OCI-LY3 (cell line): Measurements from ENCODE around the gene PDE7B.
A peak's percentile ranks its signal among the peaks of the same experiment; 100 is the strongest.

Source experiments
- H2AFZ ChIP-seq: fragments of 200-600, 300-600 bp; shearing (Covaris generic); 2 replicates; pipeline ENCODE4 v1.6.0; 2014; ENCODE audit warnings: antibody characterized with exemption, low read depth, low read length
- H3K27ac ChIP-seq: fragments of 200-600, 300-600 bp; sonication (generic); 2 replicates; pipeline ENCODE4 v1.5.1; 2014; ENCODE audit warnings: mild to moderate bottlenecking, low read length, moderate library complexity, mixed read lengths
- H3K27me3 ChIP-seq: fragments of 200-600, 300-600 bp; sonication (generic); 2 replicates; pipeline ENCODE4 v1.6.1; 2014; ENCODE audit warnings: low read depth, low read length, mixed read lengths
- H3K36me3 ChIP-seq: fragments of 200-600, 300-600 bp; sonication (generic); replicated peaks from 2 replicates; pipeline ENCODE3; 2014; ENCODE audit warnings: low read depth, low read length, mixed read lengths
- H3K4me1 ChIP-seq: fragments of 300-600, 200-600 bp; sonication (generic); 2 replicates; pipeline ENCODE4 v1.6.1; 2014; ENCODE audit warnings: low read length, mixed read lengths
- H3K4me2 ChIP-seq: fragments of 200-600, 300-600 bp; sonication (generic); 2 replicates; pipeline ENCODE4 v1.6.1; 2014; ENCODE audit warnings: low read length, mixed read lengths
- H3K4me3 ChIP-seq: fragments of 300-600, 200-600 bp; sonication (generic); 2 replicates; pipeline ENCODE4 v1.5.1; 2014; ENCODE audit warnings: antibody characterized with exemption, mild to moderate bottlenecking, low read length, moderate library complexity
- H3K79me2 ChIP-seq: fragments of 300-600, 200-600 bp; shearing (Covaris generic); 2 replicates; pipeline ENCODE4 v1.6.1; 2014; ENCODE audit warnings: mild to moderate bottlenecking, low read length, mixed read lengths
- H3K9ac ChIP-seq: fragments of 300-600, 200-600 bp; shearing (Covaris generic); 2 replicates; pipeline ENCODE4 v1.6.0; 2014; ENCODE audit warnings: mild to moderate bottlenecking, low read length, moderate library complexity
- H3K9me3 ChIP-seq: fragments of 200-600, 300-600 bp; shearing (Covaris generic); 2 replicates; pipeline ENCODE4 v1.6.1; 2014; ENCODE audit warnings: low read length, mixed read lengths; ENCODE audit not compliant: insufficient read depth
- H4K20me1 ChIP-seq: fragments of 200-600, 300-600 bp; sonication (generic); 2 replicates; pipeline ENCODE4 v1.6.1; 2016; ENCODE audit warnings: low read length, mixed read lengths; ENCODE audit not compliant: insufficient read depth
- EZH2phosphoT487 ChIP-seq: fragments of 200-600 bp; shearing (Covaris generic); IDR thresholded peaks from 2 replicates; pipeline ENCODE4 v1.6.1; 2018; ENCODE audit warnings: antibody characterized with exemption, mixed run types, low read depth
- TF ChIP-seq, protein P1 (sequence below): fragments of 200-600, 300-600 bp; sonication (generic); IDR thresholded peaks from 2 replicates; pipeline ENCODE4 v1.5.1; 2014; ENCODE audit warnings: antibody characterized with exemption, low read length, low read depth

The PDE7B gene

DNA sequence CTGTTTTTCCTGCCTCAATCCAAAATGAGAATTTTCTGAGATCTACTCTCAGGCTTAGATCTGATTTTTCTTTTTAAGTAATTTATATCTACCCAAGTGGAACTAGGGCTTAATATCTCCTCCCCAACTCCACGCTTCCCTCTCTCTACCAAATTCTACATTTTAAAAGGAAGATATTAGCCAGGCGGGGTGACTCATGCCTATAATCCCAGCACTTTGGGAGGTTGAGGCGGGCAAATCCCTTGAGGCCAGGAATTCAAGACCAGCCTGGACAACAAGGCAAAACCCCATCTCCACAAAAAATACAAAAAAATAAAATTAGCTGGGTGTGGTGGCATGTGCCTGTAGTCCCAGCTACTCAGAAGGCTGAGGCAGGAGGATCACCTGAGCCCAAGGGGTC lies 337.6 kb downstream of the PDE7B start:
- Histone ChIP-seq H3K9me3 (no peaks in the 10 kb centered on the region), H3K4me1 (peaks cover 11% of the 10 kb centered on the region), H2AFZ (no peak overlapping the region), H3K36me3 (no peaks in the 10 kb centered on the region), H3K9ac (no peak overlapping the region), H3K27ac (no peak overlapping the region), H3K4me3 (no peak overlapping the region), H3K4me2 (no peak overlapping the region), H3K27me3 (no peaks in the 10 kb centered on the region), H3K79me2 (no peaks in the 10 kb centered on the region), H4K20me1 (no peaks in the 10 kb centered on the region)
- TF ChIP-seq, protein P1, sequence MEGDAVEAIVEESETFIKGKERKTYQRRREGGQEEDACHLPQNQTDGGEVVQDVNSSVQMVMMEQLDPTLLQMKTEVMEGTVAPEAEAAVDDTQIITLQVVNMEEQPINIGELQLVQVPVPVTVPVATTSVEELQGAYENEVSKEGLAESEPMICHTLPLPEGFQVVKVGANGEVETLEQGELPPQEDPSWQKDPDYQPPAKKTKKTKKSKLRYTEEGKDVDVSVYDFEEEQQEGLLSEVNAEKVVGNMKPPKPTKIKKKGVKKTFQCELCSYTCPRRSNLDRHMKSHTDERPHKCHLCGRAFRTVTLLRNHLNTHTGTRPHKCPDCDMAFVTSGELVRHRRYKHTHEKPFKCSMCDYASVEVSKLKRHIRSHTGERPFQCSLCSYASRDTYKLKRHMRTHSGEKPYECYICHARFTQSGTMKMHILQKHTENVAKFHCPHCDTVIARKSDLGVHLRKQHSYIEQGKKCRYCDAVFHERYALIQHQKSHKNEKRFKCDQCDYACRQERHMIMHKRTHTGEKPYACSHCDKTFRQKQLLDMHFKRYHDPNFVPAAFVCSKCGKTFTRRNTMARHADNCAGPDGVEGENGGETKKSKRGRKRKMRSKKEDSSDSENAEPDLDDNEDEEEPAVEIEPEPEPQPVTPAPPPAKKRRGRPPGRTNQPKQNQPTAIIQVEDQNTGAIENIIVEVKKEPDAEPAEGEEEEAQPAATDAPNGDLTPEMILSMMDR, result no peak
- no peak for TF ChIP-seq EZH2phosphoT487

DNA sequence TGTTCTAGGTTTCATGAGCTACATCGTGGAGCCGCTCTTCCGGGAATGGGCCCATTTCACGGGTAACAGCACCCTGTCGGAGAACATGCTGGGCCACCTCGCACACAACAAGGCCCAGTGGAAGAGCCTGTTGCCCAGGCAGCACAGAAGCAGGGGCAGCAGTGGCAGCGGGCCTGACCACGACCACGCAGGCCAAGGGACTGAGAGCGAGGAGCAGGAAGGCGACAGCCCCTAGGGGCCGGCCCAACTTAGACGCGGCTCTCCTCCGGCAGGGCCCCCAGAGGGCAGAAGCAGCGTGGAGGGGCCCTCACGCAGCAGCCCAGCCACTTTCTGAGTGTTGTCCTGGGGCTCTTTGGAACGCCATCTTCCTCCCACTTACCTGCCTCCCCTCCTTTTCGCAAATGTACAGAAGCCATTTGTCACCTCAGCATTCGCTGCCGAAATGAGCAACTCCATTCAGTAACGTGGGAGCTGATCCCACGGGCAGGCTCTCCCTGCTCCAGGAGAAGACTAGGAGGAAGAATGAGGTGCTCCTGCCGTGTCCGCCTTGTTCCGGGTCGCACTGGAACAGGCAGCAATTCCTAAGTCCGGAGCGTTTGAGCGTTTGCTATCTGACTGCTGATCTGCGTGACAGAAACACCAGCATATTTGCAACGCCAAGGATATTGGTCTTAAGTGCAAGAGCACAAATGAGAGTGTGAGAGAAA lies 340.3 kb downstream of the PDE7B start:
- Histone ChIP-seq H3K4me1 (no peaks in the 10 kb centered on the region), H3K4me2 (no peak overlapping the region), H3K79me2 (no peaks in the 10 kb centered on the region), H3K36me3 (no peaks in the 10 kb centered on the region), H4K20me1 (no peaks in the 10 kb centered on the region), H3K27ac (no peak overlapping the region), H2AFZ (no peak overlapping the region), H3K9me3 (no peaks in the 10 kb centered on the region), H3K4me3 (no peak overlapping the region), H3K9ac (no peak overlapping the region), H3K27me3 (no peaks in the 10 kb centered on the region)
- TF ChIP-seq, protein P1, result no peak
- no peak for TF ChIP-seq EZH2phosphoT487

DNA sequence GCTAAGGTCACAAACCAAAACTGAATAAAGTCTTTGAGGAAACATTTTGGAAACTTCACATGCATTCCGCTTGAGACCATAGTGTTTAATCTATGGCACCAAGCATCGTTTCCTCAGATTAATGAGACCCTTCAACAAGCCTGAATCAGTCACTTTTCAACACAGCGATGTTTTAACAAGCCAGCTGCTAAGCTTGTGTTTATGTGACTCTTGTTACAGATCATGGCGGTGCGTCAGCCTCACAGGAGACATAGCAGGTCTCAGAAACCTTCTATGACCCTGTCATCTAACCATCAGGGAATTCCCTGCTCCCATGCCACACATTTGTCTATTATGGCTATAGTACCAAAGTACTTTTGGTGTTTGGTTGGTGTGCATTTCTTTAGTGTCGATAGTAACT lies 341.4 kb downstream of the PDE7B start:
- TF ChIP-seq, protein P1, result no peak
- no peak for TF ChIP-seq EZH2phosphoT487
- Histone ChIP-seq H3K79me2 (no peaks in the 10 kb centered on the region), H3K9ac (no peak overlapping the region)

DNA sequence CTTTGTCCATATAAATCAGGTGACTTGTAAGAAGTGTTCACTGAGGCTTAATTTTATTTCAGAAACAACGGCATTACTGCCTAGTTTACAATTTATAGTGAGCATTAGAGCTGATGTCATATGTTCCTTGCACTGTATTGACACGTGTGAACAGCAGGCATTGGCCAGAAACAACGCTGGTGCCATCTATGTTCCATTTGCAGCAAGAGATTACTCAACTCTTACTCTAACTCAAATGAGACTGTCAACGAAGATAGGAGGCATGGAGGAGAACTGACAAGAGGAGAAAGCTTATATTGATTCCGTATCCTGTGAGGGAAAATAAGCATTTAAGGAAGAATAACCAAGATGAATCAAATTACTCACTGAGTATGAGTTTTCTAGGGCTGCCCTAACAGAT lies 350.2 kb downstream of the PDE7B start:
- H3K27me3 ChIP-seq, result no peaks in the 10 kb centered on the region
- no peaks in the 10 kb centered on the region for H3K4me1 ChIP-seq
- H3K4me3 ChIP-seq, result no peak overlapping the region
- H3K36me3 ChIP-seq, result no peaks in the 10 kb centered on the region
- no peak overlapping the region for H3K9ac ChIP-seq
- no peak overlapping the region for H2AFZ ChIP-seq
- no peak overlapping the region for H3K27ac ChIP-seq
- H3K9me3 ChIP-seq, result no peaks in the 10 kb centered on the region
- H3K4me2 ChIP-seq, result no peak overlapping the region
- TF ChIP-seq, protein P1, result peak; percentile 33
- TF ChIP-seq EZH2phosphoT487, result no peak
- no peaks in the 10 kb centered on the region for H3K79me2 ChIP-seq
- H4K20me1 ChIP-seq, result no peaks in the 10 kb centered on the region

More for the DNA sequence above, 341.4 kb downstream of the PDE7B start:
- Histone ChIP-seq H3K4me1 (no peaks in the 10 kb centered on the region), H3K4me2 (no peak overlapping the region), H3K36me3 (no peaks in the 10 kb centered on the region), H4K20me1 (no peaks in the 10 kb centered on the region), H3K9me3 (no peaks in the 10 kb centered on the region), H3K27ac (no peak overlapping the region), H3K27me3 (no peaks in the 10 kb centered on the region), H3K4me3 (no peak overlapping the region), H2AFZ (no peak overlapping the region)
